Gastroesophageal sphincter (tissue), 4 donors: ENCODE data around the gene SETBP1. TPM values are rescaled to one million over a fixed set of nuclear protein-coding genes. Genes with fewer than 3 reads are reported as not detected.
"Not testable (repeated sequence)": the region's sequence is repeated elsewhere in the genome, so short reads cannot be mapped to it uniquely, and the experiment has no call there.

Source experiments
- ATAC-seq: fragments of 150-250 bp; one replicate; pipeline ENCODE4 v1.9.1; 2016; ENCODE audit warnings: mild to moderate bottlenecking, moderate library complexity
- H3K27ac ChIP-seq, 4 donors: fragments of 200-600 bp; sonication (generic) in 3 of 4; 1 replicate in 3 of 4; 2 replicates in 1 of 4; pipeline ENCODE4 v1.5.1; 2016 to 2019
- H3K27me3 ChIP-seq: fragments of 200-600 bp; sonication (generic); one replicate; pipeline ENCODE4 v1.5.1; 2019
- H3K36me3 ChIP-seq, 2 donors: fragments of 200-600 bp; sonication (generic); one replicate each; pipeline ENCODE4 v1.5.1; 2019; ENCODE audit warnings: control low read depth in 1 of 2
- H3K4me1 ChIP-seq, 3 donors: fragments of 200-600 bp; sonication (generic); 1 replicate in 2 of 3; 2 replicates in 1 of 3; pipeline ENCODE4 v1.5.1; 2016 to 2019; ENCODE audit warnings: control low read depth in 2 of 3
- H3K4me3 ChIP-seq, 2 donors: fragments of 200-600 bp; sonication (generic); one replicate each; pipeline ENCODE4 v1.5.1; 2019; ENCODE audit warnings: mild to moderate bottlenecking in 1 of 2, moderate library complexity in 1 of 2
- H3K9me3 ChIP-seq, 3 donors: fragments of 200-600 bp; sonication (generic); one replicate each; pipeline ENCODE4 v1.5.1; 2017 to 2019; ENCODE audit warnings: control low read depth in 2 of 3
- CTCF ChIP-seq, 4 experiments: fragments of 200-600 bp in 2 of 4; fragments of 450-650 bp in 2 of 4; sonication (generic) in 1 of 4; IDR thresholded peaks; one replicate each; pipeline ENCODE4 v1.5.1; 2017 to 2019; ENCODE audit warnings: antibody characterized with exemption in 4 of 4, mild to moderate bottlenecking in 2 of 4, moderate library complexity in 2 of 4
- EP300 ChIP-seq: sonication (generic); formaldehyde crosslinking; IDR thresholded peaks from one replicate; pipeline ENCODE4 v1.6.1; 2017; ENCODE audit warnings: antibody characterized with exemption, mild to moderate bottlenecking
- POLR2A ChIP-seq, 2 donors: fragments of 450-650 bp; IDR thresholded peaks; one replicate each; pipeline ENCODE4 v1.6.1; 2017; ENCODE audit warnings: antibody characterized with exemption in 2 of 2, mild to moderate bottlenecking in 2 of 2, moderate library complexity in 1 of 2
- POLR2AphosphoS5 ChIP-seq: sonication (generic); formaldehyde crosslinking; IDR thresholded peaks from one replicate; pipeline ENCODE4 v1.6.1; 2017; ENCODE audit warnings: antibody characterized with exemption
- WGBS, 2 donors: methylation state at CpG; one replicate each; pipeline ENCODE4 v1.1.5; 2018; ENCODE audit warnings: low coverage in 1 of 2; 5-methylcytosine and 5-hydroxymethylcytosine counted together
- total RNA-seq, 4 donors: library from RNA; depleted of rRNA; stranded (reverse); fragments of >200 nt; gene quantifications; one replicate each; pipeline ENCODE4 v1.1.0, GENCODE V29; 2016

SETBP1 gene
- total RNA-seq, 4 donors from 2014 or later: 42.5 to 87.6 (median 67.8) TPM

GRCh38 chr18:44796429-44797428 is 116.0 kb downstream of the SETBP1 start:
- peak overlapping the region in 3 of 4 donors; percentile 2 to 11 (median 10) for H3K27ac ChIP-seq
- ATAC-seq: no peak
- H3K9me3 ChIP-seq: no peaks in the 10 kb centered on the region
- no peak overlapping the region for H3K4me3 ChIP-seq
- 77 to 89% methylated on average over 3 to 6 of the region's 6 CpGs for WGBS, 2 donors
- H3K36me3 ChIP-seq: peaks cover 0 to 4% of the 10 kb centered on the region in 2 donors
- TF ChIP-seq POLR2AphosphoS5 (no peak), CTCF (IDR thresholded peaks at IDR 0.05) (no peak), EP300 (no peak), POLR2A (IDR thresholded peaks at IDR 0.05) (no peak)
- H3K4me1 ChIP-seq: peaks cover 12 to 69% (median 17%) of the 10 kb centered on the region in 3 donors
- H3K27me3 ChIP-seq: no peaks in the 10 kb centered on the region

- H3K27me3 ChIP-seq: no peaks in the 10 kb centered on the region
- H3K4me1 ChIP-seq: peaks cover 11 to 66% (median 14%) of the 10 kb centered on the region in 3 donors
- no peak for ATAC-seq
- 83 to 87% methylated on average over 2 to 3 of the region's 3 CpGs for WGBS, 2 donors
- H3K4me3 ChIP-seq: no peak overlapping the region
- H3K36me3 ChIP-seq: peaks cover 0 to 4% of the 10 kb centered on the region in 2 donors
- TF ChIP-seq POLR2AphosphoS5: no peak
- no peak for TF ChIP-seq EP300
- TF ChIP-seq CTCF (IDR thresholded peaks at IDR 0.05): no peak
- no peak for TF ChIP-seq POLR2A (IDR thresholded peaks at IDR 0.05)
- no peak overlapping the region for H3K27ac ChIP-seq
- H3K9me3 ChIP-seq: no peaks in the 10 kb centered on the region
Observed at GRCh38 chr18:44798433-44799048, 117.9 kb downstream of the SETBP1 start.

GRCh38 chr18:44799382-44799906 is 118.8 kb downstream of the SETBP1 start:
- Histone ChIP-seq H3K27ac (peak overlapping the region in 2 of 4 donors; percentile 0 to 2), H3K27me3 (no peaks in the 10 kb centered on the region), H3K4me1 (peaks cover 18 to 66% (median 20%) of the 10 kb centered on the region in 3 donors), H3K9me3 (no peaks in the 10 kb centered on the region), H3K4me3 (no peak overlapping the region), H3K36me3 (peaks cover 0 to 4% of the 10 kb centered on the region in 2 donors)
- ATAC-seq: no peak
- no peak for TF ChIP-seq EP300
- WGBS, 2 donors: 96 to 100% methylated on average over 4 of the region's 4 CpGs

- Histone ChIP-seq H3K4me3 (no peak overlapping the region), H3K27ac (peak overlapping the region in 2 of 4 donors; percentile 0 to 2), H3K36me3 (peaks cover 0 to 4% of the 10 kb centered on the region in 2 donors), H3K4me1 (peaks cover 22 to 68% (median 25%) of the 10 kb centered on the region in 3 donors), H3K9me3 (no peaks in the 10 kb centered on the region), H3K27me3 (no peaks in the 10 kb centered on the region)
- TF ChIP-seq EP300 (no peak), POLR2AphosphoS5 (no peak), CTCF (IDR thresholded peaks at IDR 0.05) (no peak), POLR2A (IDR thresholded peaks at IDR 0.05) (no peak)
- WGBS, 2 donors: 60 to 77% methylated on average over 1 of the region's 1 CpG
- ATAC-seq: no peak
Observed at GRCh38 chr18:44799907-44800421, 119.3 kb downstream of the SETBP1 start.

- not testable (repeated sequence) for H3K9me3 ChIP-seq
- H3K4me1 ChIP-seq: peaks cover 22 to 76% (median 27%) of the 10 kb centered on the region in 3 donors
Observed at GRCh38 chr18:44800766-44801165, 120.1 kb downstream of the SETBP1 start.

More at GRCh38 chr18:44800766-44801165, 120.1 kb downstream of the SETBP1 start:
- H3K27me3 ChIP-seq, H3K27ac ChIP-seq, ATAC-seq, H3K4me3 ChIP-seq, H3K36me3 ChIP-seq: not testable (repeated sequence)
- 95 to 100% methylated on average over 7 to 8 of the region's 8 CpGs for WGBS, 2 donors
